Lung (tissue), 12 donors: Measurements from ENCODE around the gene HLX. TPM values are rescaled to one million over a fixed set of nuclear protein-coding genes. Genes with fewer than 3 reads are reported as not detected.

Source experiments
- ATAC-seq: fragments of 200-7000 bp; cut with Tn5 transposase; one replicate; pipeline ENCODE4 v1.9.1; 2020; ENCODE audit warnings: moderate number of reproducible peaks; ENCODE audit not compliant: insufficient read depth, low FRiP score
- DNase-seq, 3 donors: peaks; one replicate each; pipeline ENCODE4 v3.0.0-alpha.2; 2013 to 2017
- H3K27ac ChIP-seq, 2 donors: one replicate each; pipeline ENCODE4 v1.5.1; 2013; ENCODE audit warnings: mild to moderate bottlenecking in 2 of 2, moderate library complexity in 2 of 2, control low read depth in 1 of 2, inconsistent platforms in 1 of 2, low read depth in 1 of 2, low read length in 1 of 2
- H3K27me3 ChIP-seq, 3 donors: one replicate each; pipeline ENCODE4 v1.5.1; 2013; ENCODE audit warnings: low read length in 2 of 3; ENCODE audit not compliant: control insufficient read depth in 3 of 3, insufficient read depth in 3 of 3
- H3K36me3 ChIP-seq, 4 donors: one replicate each; pipeline ENCODE4 v1.5.1; 2013; ENCODE audit warnings: low read length in 4 of 4, mild to moderate bottlenecking in 1 of 4, moderate library complexity in 1 of 4; ENCODE audit not compliant: control insufficient read depth in 4 of 4, insufficient read depth in 4 of 4
- H3K4me1 ChIP-seq, 5 donors: one replicate each; pipeline ENCODE4 v1.5.1; 2013; ENCODE audit warnings: low read length in 5 of 5, mild to moderate bottlenecking in 2 of 5, moderate library complexity in 1 of 5; ENCODE audit not compliant: control insufficient read depth in 5 of 5, insufficient read depth in 5 of 5
- H3K4me3 ChIP-seq: one replicate; pipeline ENCODE4 v1.5.1; 2013; ENCODE audit warnings: mild to moderate bottlenecking, control low read depth, moderate library complexity
- H3K9ac ChIP-seq, 2 donors: one replicate each; pipeline ENCODE4 v1.5.1; 2013; ENCODE audit warnings: low read length in 2 of 2, control low read depth in 1 of 2; ENCODE audit not compliant: insufficient read depth in 1 of 2
- H3K9me3 ChIP-seq, 4 donors: one replicate each; pipeline ENCODE4 v1.5.1; 2013; ENCODE audit warnings: low read length in 3 of 4, mild to moderate bottlenecking in 1 of 4, moderate library complexity in 1 of 4; ENCODE audit not compliant: control insufficient read depth in 4 of 4, insufficient read depth in 3 of 4
- WGBS, 2 donors: extraction: QIAGEN DNeasy Blood & Tissue Kit; methylation state at CpG; one replicate each; pipeline ENCODE4 v1.1.7; 2013; 5-methylcytosine and 5-hydroxymethylcytosine counted together
- polyA plus RNA-seq, 2 donors: library from polyadenylated mRNA; stranded (reverse); fragments of 200-250 nt; gene quantifications; one replicate each; pipeline ENCODE4 v1.2.1, GENCODE V29; 2013
- total RNA-seq, 2 donors: library from RNA; depleted of rRNA in 1 of 2; stranded (reverse); fragments of >200 nt in 1 of 2; gene quantifications; one replicate each; pipeline ENCODE4 v1.2.1, GENCODE V29; 2014 to 2021
- TF ChIP-seq, protein P1 (sequence below): IDR thresholded peaks from 2 replicates; pipeline ENCODE4 v1.5.1; 2012; ENCODE audit warnings: mild to moderate bottlenecking; ENCODE audit errors: control extremely low read depth, extremely low read depth
- donor health status: control.
- donor health status: control.
- donor health status: Bipolar disorder and iron deficiency.
- donor health status: healthy.
- donor health status: DM: yes; HTN: yes; CAD: no.

HLX gene
- total and polyA plus RNA-seq, 4 donors: 14.8 to 36.7 (median 25.7) TPM

DNA sequence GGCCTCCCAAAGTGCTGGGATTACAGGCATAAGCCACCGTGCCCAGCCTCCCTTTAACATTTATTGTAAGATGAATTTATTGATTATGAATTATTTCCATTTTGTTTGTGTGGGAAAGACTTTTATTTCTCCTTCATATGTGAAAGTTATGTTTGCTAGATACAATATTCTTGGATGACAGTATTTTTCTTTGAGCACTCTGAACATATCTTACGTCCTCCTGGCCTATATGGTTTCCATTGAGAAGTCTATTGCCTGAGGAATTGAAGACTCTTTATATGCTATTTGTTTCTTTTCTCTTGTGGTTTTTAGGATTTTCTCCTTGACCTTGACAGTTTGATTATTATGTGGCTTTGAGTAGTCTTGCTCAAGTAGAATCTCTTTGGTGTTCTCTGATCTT is 26.8 kb upstream of the HLX start:
- Histone ChIP-seq H3K9ac (no peak overlapping the region), H3K27me3 (no peaks in the 10 kb centered on the region), H3K27ac (no peak overlapping the region), H3K36me3 (no peaks in the 10 kb centered on the region), H3K9me3 (peaks cover 0 to 10% (median 6%) of the 10 kb centered on the region in 4 donors), H3K4me3 (no peak overlapping the region), H3K4me1 (no peaks in the 10 kb centered on the region)
- TF ChIP-seq, protein P1, sequence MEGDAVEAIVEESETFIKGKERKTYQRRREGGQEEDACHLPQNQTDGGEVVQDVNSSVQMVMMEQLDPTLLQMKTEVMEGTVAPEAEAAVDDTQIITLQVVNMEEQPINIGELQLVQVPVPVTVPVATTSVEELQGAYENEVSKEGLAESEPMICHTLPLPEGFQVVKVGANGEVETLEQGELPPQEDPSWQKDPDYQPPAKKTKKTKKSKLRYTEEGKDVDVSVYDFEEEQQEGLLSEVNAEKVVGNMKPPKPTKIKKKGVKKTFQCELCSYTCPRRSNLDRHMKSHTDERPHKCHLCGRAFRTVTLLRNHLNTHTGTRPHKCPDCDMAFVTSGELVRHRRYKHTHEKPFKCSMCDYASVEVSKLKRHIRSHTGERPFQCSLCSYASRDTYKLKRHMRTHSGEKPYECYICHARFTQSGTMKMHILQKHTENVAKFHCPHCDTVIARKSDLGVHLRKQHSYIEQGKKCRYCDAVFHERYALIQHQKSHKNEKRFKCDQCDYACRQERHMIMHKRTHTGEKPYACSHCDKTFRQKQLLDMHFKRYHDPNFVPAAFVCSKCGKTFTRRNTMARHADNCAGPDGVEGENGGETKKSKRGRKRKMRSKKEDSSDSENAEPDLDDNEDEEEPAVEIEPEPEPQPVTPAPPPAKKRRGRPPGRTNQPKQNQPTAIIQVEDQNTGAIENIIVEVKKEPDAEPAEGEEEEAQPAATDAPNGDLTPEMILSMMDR: no peak
- ATAC-seq (no peak), DNase-seq (no peak)
- 93 to 98% methylated on average over 2 of the region's 2 CpGs for WGBS, 2 donors

DNA sequence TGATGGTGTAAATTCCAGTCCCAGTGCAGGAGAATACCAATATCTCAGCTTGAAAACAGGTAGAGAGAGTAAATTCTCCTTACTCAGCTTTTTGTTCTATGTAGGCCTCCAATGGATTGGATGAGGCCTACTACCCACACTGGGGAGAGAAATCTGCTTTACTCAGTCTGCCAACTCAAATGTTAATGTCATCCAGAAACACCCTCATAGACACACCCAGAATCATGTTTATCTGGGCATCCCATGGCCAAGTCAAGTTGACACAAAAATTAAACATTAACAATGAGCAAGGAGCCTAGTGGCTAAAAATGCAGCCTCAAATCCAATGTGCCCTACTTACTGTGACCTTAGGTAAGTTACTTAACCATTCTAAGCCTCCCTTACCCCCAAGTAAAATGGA is 6.9 kb upstream of the HLX start:
- no peak for DNase-seq
- Histone ChIP-seq H3K9ac (no peak overlapping the region), H3K4me3 (no peak overlapping the region), H3K36me3 (no peaks in the 10 kb centered on the region), H3K27me3 (peaks cover 0 to 16% (median 0%) of the 10 kb centered on the region in 3 donors), H3K4me1 (peaks cover 0 to 33% (median 4%) of the 10 kb centered on the region in 5 donors), H3K27ac (no peak overlapping the region), H3K9me3 (no peaks in the 10 kb centered on the region)
- ATAC-seq: no peak
- TF ChIP-seq, protein P1: no peak

DNA sequence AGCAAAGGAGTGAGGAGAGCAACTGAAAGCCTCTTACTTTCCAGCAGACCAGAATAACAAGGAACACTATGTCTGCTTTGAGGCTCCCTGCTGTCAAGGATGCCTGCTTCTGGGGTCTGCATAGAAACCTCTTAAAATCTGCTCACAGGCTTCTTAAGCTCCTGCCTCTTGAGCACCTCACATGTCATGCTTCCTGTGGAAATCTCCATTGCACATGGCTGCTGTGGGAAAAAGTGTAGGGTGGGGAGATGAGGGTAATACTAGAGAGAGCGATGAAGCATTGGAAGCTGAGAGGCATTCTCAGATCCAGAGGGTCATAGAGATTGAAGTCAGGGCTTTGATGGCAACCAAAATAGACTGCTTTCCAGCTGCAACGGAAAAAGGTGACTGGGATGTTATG is 6.2 kb upstream of the HLX start:
- peaks cover 0 to 41% (median 4%) of the 10 kb centered on the region in 5 donors for H3K4me1 ChIP-seq
- no peak overlapping the region for H3K9ac ChIP-seq
- ATAC-seq: no peak
- peaks cover 0 to 22% (median 0%) of the 10 kb centered on the region in 3 donors for H3K27me3 ChIP-seq
- TF ChIP-seq, protein P1: no peak
- 80 to 88% methylated on average over 2 of the region's 2 CpGs for WGBS, 2 donors
- H3K4me3 ChIP-seq: no peak overlapping the region
- no peak overlapping the region for H3K27ac ChIP-seq
- H3K9me3 ChIP-seq: no peaks in the 10 kb centered on the region
- DNase-seq: peak in 1 of 3 donors; percentile 5
- no peaks in the 10 kb centered on the region for H3K36me3 ChIP-seq
